ENCODE measurements around the gene PNO1.
"Not testable (repeated sequence)": the region's sequence is repeated elsewhere in the genome, so short reads cannot be mapped to it uniquely, and the experiment has no call there.

Gene PNO1

DNA sequence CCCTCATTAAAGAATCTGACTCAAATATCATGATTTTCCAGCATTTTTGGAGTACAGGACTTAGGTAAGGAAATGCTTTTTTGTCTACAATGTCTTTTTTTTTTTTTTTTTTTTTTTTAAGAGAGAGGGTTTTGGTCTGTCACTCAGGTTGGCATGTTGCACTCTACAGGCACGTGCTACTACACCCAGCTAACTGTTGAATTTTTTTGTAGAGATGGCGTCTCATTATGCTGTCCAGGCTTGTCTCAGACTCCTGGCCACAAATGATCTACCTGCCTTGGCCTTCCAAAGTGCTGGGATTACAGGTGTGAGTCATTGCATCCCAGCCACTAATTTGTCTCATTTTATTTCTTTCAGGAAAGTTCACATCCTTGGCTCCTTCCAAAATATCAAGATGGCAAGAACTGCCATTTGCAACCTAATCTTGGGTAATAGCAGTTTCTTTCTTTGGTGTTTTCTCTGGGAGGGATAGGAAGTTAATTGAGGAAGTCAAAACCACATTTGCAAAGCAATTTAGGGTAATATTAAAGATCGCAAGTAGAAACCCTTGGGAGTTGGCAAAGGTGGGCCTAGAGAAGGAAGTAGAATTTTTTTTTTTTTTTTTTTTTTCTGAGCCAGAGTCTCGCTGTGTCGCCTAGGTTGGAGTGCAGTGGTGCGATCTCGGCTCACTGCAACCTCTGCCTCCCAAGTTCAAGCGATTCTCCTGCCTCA is 15.5 kb downstream of the PNO1 start:
- Mint-ChIP-seq H3K36me3 (peaks cover 3% of the 10 kb centered on the region), H3K4me1 (peaks cover 18% of the 10 kb centered on the region)

DNA sequence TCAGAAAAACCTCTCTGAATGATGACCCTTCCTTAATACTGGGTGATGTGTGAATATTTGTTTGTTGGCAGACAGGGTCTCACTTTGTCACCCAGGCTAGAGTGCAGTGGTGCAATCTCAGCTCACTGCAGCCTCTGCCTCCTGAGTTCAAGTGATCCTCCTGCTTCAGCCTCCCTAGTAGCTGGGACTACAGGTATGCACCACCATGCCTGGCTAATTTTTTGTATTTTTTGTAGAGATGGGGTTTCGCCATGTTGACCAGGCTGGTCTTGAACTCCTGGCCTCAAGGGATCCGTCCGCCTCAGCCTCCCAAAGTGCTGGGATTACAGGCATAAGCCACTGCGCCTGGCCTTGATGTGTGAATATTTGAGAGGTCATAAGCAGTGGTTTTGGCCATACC is 17.5 kb downstream of the PNO1 start:
- not testable (repeated sequence) for H3K4me3 Mint-ChIP-seq; H3K27me3 Mint-ChIP-seq; H3K27ac Mint-ChIP-seq; DNase-seq (ENCODE audit: low spot score in 2 of 2); H3K9me3 Mint-ChIP-seq; ATAC-seq (ENCODE audit: low read depth); H3K36me3 Mint-ChIP-seq
- peaks cover 21% of the 10 kb centered on the region for H3K4me1 Mint-ChIP-seq

More for the DNA sequence above, 15.5 kb downstream of the PNO1 start:
- Mint-ChIP-seq H3K27me3 (no peaks in the 10 kb centered on the region), H3K9me3 (no peaks in the 10 kb centered on the region), H3K27ac (peak overlapping the region; percentile 4), H3K4me3 (peak overlapping the region; percentile 21)
- peak in 1 of 2 donors; percentile 23 for DNase-seq (ENCODE audit: low spot score in 2 of 2)
- peak; percentile 75 for ATAC-seq (ENCODE audit: low read depth)

DNA sequence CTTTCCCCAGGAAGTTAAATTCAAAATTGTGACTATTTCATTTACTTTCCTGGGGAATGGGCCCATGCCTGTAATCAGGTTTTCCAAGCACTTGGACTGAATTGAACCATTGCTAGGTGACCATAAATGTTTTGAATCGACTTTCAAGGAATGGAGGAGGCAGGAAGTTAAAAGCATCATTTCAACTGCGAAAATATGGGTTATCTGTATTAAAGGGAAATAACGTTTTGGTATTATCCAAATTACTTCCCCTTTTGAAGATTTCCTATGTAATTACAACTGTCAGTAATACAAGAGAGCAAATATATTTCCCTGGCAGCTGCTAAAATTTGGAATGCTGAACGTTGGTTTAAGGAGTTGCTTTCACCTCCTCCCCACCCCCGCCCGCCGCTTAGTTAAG is 19.0 kb downstream of the PNO1 start:
- Mint-ChIP-seq H3K27me3 (no peaks in the 10 kb centered on the region), H3K9me3 (no peaks in the 10 kb centered on the region), H3K36me3 (peaks cover 11% of the 10 kb centered on the region), H3K27ac (peak overlapping the region; percentile 70), H3K4me1 (peaks cover 23% of the 10 kb centered on the region), H3K4me3 (no peak overlapping the region)
- ATAC-seq (ENCODE audit: low read depth) (peak; percentile 25), DNase-seq (ENCODE audit: low spot score in 2 of 2) (no peak)

DNA sequence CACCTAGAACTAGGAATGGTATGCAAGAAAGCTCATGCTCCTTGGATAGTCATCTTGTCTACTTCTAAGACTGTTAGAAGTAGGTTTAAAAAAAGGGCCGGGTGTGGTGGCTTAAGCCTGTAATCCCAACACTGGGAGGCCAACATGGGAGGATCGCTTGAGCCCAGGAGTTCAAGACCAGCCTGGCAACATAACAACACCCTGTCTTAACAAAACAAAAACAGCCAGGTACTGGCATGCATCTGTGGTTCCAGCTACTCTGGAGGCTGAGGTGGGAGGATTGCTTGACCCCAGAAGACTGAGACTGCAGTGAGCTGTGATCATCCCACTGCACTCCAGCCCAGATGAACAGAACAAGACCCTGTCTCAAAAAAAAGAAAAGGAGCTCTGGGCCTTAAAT is 19.9 kb downstream of the PNO1 start:
- H3K4me1 Mint-ChIP-seq: peaks cover 23% of the 10 kb centered on the region
- H3K27me3 Mint-ChIP-seq: no peaks in the 10 kb centered on the region
- no peak for DNase-seq (ENCODE audit: low spot score in 2 of 2)
- no peaks in the 10 kb centered on the region for H3K9me3 Mint-ChIP-seq
- peaks cover 17% of the 10 kb centered on the region for H3K36me3 Mint-ChIP-seq
- ATAC-seq (ENCODE audit: low read depth): no peak
- H3K27ac Mint-ChIP-seq: peak overlapping the region; percentile 70
- no peak overlapping the region for H3K4me3 Mint-ChIP-seq

DNA sequence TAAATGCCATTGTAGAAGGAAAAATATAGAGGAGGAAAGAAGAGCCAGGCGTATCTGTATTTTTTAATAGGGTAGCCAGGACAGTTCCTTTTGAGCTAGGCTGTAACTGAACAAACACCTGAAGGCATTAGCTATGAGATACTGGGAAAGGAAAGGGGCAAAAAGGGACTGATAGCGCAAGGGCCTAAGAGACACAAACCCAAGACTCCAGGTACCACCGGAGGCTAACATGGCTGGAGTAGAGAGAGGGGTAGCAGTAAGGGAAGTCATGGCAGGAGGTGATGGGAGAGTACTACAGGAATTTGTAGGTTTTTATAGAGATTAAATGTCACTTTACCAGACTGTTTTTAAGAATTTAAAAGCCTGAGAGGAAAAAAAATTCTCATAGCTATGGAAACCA is 20.7 kb downstream of the PNO1 start:
- H3K27ac Mint-ChIP-seq: peak overlapping the region; percentile 70
- H3K36me3 Mint-ChIP-seq: peaks cover 21% of the 10 kb centered on the region
- H3K9me3 Mint-ChIP-seq: no peaks in the 10 kb centered on the region
- no peaks in the 10 kb centered on the region for H3K27me3 Mint-ChIP-seq
- DNase-seq (ENCODE audit: low spot score in 2 of 2): no peak
- ATAC-seq (ENCODE audit: low read depth): no peak
- H3K4me1 Mint-ChIP-seq: peaks cover 21% of the 10 kb centered on the region
- H3K4me3 Mint-ChIP-seq: no peak overlapping the region

DNA sequence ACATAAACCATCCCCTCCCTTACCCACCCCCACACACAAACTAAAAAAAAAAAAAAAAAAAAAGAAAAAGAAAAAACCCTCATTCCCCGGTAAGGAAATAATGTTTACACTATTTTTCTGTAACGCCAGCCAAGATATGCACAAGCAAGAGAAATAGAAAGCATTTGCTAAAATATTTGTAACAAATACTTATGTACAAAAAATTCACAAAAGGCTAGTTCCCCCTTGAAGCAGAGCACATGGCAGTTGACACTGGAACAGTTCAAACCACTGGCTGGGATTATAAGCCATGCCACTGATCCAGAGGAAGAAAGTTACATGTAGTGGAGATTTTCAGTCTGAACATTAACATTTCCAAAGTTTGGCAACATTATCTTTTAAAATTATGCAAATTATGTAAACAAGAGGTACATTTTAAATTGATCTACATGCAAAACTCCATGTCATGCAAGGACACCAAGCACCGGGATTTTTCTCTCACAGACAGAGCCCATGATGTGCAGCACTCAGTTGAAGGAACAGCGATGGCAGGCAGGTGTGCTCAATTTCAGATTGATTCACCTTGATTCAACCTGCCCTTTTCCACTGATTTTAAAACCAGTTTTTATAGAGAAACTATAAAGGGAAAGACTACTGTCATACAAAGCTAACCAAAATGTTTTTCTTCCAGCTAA is 21.4 kb downstream of the PNO1 start:
- H3K36me3 Mint-ChIP-seq: peaks cover 21% of the 10 kb centered on the region
- H3K9me3 Mint-ChIP-seq: no peaks in the 10 kb centered on the region
- ATAC-seq (ENCODE audit: low read depth) (no peak), DNase-seq (ENCODE audit: low spot score in 2 of 2) (no peak)
- H3K4me3 Mint-ChIP-seq: no peak overlapping the region
- H3K27ac Mint-ChIP-seq: no peak overlapping the region
- H3K27me3 Mint-ChIP-seq: no peaks in the 10 kb centered on the region
- H3K4me1 Mint-ChIP-seq: peaks cover 20% of the 10 kb centered on the region

DNA sequence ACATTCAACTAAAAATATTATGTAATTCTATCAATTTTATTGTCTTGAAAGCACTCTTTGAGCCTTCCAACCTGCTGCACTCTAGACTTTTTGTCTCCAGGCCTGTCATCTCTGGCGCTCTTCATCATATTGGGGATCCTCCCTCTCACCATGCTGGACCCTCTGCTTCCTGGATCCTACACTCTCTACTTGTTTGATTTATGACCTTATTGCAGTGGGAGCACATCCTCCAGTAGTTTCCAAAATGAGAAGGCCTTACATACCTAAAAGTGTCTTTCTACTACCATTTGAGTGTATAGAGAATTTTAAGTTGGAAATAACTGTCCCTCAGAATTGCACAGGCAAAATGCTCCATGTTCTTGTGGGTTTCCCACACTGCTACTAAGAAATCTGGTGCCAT is 25.2 kb downstream of the PNO1 start:
- ATAC-seq (ENCODE audit: low read depth): no peak
- no peak overlapping the region for H3K27ac Mint-ChIP-seq
- no peak overlapping the region for H3K4me3 Mint-ChIP-seq
- H3K27me3 Mint-ChIP-seq: no peaks in the 10 kb centered on the region
- DNase-seq (ENCODE audit: low spot score in 2 of 2): no peak
- no peaks in the 10 kb centered on the region for H3K9me3 Mint-ChIP-seq
- peaks cover 27% of the 10 kb centered on the region for H3K36me3 Mint-ChIP-seq
- H3K4me1 Mint-ChIP-seq: peaks cover 14% of the 10 kb centered on the region

DNA sequence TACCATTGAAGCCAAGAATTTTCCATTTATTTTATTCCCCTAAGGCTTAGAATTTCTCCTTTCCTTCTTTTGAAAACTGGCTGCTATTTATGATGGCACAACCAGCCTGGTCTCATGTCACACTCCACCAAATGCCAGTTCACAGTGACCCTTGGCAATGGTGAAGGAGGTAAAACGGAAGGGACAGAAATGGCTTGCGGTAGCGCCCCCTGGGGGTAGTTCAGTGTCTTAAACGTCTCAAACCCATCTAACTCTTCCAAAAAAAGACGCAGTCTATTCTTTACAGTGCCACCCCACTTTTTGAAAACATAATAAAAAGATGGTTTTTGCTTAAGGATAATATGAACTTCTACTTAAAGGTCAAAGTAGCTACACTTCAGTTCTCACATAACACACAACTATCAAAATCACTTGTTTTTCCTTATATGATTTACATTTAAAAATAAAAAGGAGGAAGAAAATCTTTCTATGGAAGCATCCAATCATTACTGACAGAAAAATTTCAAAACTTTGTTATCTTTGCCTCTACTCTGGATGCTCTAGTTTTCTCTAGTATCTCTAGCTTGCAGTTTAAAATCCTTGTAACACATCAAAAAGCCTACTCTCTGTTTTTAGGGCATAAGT is 28.0 kb downstream of the PNO1 start:
- Mint-ChIP-seq H3K36me3 (peaks cover 21% of the 10 kb centered on the region), H3K4me1 (peaks cover 11% of the 10 kb centered on the region), H3K27ac (no peak overlapping the region), H3K9me3 (no peaks in the 10 kb centered on the region), H3K4me3 (no peak overlapping the region), H3K27me3 (no peaks in the 10 kb centered on the region)
- ATAC-seq (ENCODE audit: low read depth): peak; percentile 77
- DNase-seq (ENCODE audit: low spot score in 2 of 2): peak; percentile 48 to 65

DNA sequence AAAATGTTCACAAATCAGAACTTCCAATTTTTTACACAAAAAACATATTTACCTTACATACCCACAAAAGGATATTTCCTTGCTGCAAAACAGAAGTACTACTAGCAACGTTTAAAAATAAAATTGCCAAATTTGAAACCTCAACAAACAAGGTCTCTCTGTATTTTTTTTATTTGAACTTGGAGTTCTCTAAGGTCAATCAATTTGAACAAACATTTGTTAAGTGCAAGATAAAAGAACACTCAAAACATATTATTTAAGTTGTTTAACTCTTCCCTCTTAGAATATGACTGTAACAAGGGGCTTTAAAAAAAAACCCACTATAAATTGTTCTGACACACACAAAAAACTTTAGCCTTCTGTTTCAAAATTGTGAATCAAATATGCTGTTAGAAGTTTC is 29.6 kb downstream of the PNO1 start:
- H3K4me3 Mint-ChIP-seq: no peak overlapping the region
- no peaks in the 10 kb centered on the region for H3K9me3 Mint-ChIP-seq
- no peaks in the 10 kb centered on the region for H3K27me3 Mint-ChIP-seq
- peaks cover 12% of the 10 kb centered on the region for H3K36me3 Mint-ChIP-seq
- H3K27ac Mint-ChIP-seq: no peak overlapping the region
- DNase-seq (ENCODE audit: low spot score in 2 of 2): no peak
- ATAC-seq (ENCODE audit: low read depth): no peak
- H3K4me1 Mint-ChIP-seq: peaks cover 18% of the 10 kb centered on the region

DNA sequence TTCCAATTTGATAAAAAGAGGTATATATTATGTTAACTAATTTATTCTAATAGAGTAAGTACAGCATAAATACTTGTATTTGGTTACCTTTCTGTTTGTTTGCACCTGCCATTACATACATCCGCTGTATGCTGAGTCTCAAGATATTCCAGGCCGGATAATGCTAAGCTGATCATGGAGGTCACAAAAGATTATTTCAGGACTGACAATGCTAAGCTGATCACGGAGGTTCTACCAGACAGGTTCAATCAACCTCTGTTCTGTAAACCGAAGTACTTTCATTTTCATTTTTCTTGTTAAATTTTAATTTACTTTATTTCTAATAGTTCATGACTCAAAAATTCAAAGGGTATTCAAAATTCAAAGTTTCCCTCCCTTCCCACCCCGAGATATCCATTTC is 31.1 kb downstream of the PNO1 start:
- Mint-ChIP-seq H3K36me3 (peaks cover 8% of the 10 kb centered on the region), H3K4me1 (peaks cover 20% of the 10 kb centered on the region), H3K27me3 (no peaks in the 10 kb centered on the region), H3K9me3 (no peaks in the 10 kb centered on the region), H3K4me3 (peak overlapping the region; percentile 34), H3K27ac (peak overlapping the region; percentile 38)
- no peak for DNase-seq (ENCODE audit: low spot score in 2 of 2)
- ATAC-seq (ENCODE audit: low read depth): peak; percentile 35

DNA sequence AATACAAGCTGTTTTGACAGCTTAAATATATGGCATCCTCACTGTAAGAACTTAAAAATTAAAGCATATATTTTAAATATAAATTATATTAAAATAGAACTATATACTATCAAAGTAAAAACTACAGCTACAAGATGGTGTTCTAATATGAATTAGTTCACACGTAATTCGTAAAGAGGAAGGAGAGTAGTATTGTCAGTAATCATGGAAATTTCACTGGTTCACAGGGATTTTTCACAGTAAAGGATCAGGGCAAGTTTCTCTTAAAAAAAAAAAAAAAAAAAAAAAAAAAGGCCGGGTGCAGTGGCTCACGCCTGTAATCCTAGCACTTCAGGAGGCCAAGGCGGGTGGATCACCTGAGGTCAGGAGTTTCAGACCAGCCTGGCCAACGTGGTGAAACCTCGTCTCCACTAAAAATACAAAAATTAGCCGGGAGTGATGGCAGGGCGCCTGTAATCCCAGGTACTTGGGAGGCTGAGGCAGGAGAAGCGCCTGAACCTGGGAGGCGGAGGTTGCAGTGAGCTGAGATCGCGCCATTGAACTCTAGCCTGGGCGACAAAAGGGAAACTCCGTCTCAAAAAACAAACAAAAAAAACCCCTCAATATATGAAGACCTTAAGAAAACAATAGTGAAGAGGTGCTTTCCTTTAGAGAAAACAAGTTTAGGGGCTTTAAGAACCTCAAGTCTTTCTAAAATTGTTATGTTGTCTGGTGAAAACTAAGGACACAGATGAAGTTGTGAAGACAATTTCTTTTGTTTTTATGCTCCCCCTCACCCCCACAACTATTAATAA is 32.5 kb downstream of the PNO1 start:
- Mint-ChIP-seq H3K4me1 (peaks cover 24% of the 10 kb centered on the region), H3K9me3 (no peaks in the 10 kb centered on the region), H3K4me3 (no peak overlapping the region), H3K27me3 (no peaks in the 10 kb centered on the region), H3K36me3 (peaks cover 5% of the 10 kb centered on the region), H3K27ac (no peak overlapping the region)
- ATAC-seq (ENCODE audit: low read depth): peak; percentile 19
- no peak for DNase-seq (ENCODE audit: low spot score in 2 of 2)

DNA sequence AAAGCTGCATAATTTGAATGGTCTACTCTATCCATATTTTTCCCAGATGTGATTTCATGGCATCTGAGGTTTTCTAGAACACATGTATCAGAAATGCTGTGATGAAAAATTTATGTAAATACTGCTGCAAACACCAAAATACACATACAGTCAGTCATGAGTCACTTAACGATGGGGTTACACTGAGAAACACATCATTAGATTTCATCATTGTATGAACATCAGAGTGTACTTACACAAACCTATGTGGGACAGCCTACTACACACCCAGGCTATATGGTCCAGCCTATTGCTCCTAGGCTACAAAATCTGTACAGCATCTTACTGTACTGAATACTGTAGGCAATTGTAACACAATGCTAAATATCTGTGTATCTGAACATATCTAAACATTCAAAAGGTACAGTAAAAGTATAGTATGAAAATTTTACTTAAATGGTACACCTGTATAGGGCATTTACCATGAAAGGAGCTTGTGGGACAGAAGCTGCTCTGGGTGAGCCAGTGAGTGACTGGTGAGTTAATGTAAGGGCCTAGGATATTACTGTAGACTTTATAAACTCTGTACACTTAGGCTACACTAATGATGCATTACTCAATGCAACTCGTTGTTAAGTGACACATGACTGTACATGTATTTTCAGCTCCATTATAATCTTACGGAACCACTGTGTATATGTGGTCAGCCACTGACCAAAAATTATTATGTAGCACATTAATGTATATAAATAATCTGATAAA is 33.5 kb downstream of the PNO1 start:
- no peak for ATAC-seq (ENCODE audit: low read depth)
- H3K27ac Mint-ChIP-seq: peak overlapping the region; percentile 60
- peaks cover 2% of the 10 kb centered on the region for H3K36me3 Mint-ChIP-seq

DNA sequence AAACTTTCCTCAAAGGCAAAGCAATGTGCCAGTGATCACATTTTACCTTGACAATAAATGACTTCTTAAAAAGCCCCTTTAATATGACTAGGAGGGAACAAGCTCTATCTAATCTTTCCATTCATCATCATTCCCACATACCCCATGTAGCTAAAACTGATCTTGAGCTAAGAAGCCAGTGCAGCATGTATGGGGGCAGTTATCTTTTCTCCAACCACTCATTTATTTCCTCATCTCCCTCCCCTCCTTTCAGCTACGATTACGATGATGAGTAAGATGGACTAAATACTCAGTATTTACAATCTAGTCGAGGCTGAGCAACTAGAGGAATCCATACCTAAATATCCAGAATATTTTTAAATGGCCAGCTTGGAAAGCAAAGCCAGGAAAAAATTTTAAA is 35.5 kb downstream of the PNO1 start:
- DNase-seq (ENCODE audit: low spot score in 2 of 2) (no peak), ATAC-seq (ENCODE audit: low read depth) (no peak)
- Mint-ChIP-seq H3K9me3 (no peaks in the 10 kb centered on the region), H3K27ac (peak overlapping the region; percentile 60), H3K4me3 (no peak overlapping the region), H3K27me3 (no peaks in the 10 kb centered on the region), H3K36me3 (no peaks in the 10 kb centered on the region), H3K4me1 (peaks cover 31% of the 10 kb centered on the region)

More for the DNA sequence above, 33.5 kb downstream of the PNO1 start:
- DNase-seq (ENCODE audit: low spot score in 2 of 2): no peak
- Mint-ChIP-seq H3K4me1 (peaks cover 25% of the 10 kb centered on the region), H3K9me3 (no peaks in the 10 kb centered on the region), H3K4me3 (no peak overlapping the region), H3K27me3 (no peaks in the 10 kb centered on the region)

Measured in memory B cell (primary cell).